VCaP (cell line): ENCODE results near the gene OSBPL3.

Source experiments
- H3K27ac ChIP-seq: fragments of 450-650 bp; 2 replicates; pipeline ENCODE4 v1.5.1; 2017
- TF ChIP-seq, protein P1 (sequence below): fragments of 450-650 bp; conservative IDR thresholded peaks from 2 replicates; pipeline ENCODE4 v1.5.1; 2017; ENCODE audit warnings: mild to moderate bottlenecking, moderate library complexity

Gene OSBPL3

DNA sequence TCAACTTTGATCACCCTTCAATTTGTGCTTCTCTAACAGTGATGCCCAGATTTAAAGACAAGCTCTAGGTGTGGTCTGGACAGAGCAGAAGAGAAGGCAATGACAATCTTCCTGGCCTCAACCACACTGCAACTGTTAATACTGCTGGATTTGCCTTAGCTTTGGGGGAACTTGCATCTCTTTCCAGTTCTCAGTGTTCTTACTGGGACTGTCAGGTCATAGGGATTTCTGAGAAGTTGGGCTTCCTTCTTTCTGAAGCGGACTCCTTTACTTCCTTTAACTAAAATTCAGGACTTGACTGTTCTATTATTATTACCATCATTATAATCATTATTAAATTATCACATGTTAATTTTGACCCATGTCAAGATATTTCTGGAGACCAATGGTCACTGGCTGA is 80.8 kb downstream of the OSBPL3 start:
- TF ChIP-seq, protein P1, sequence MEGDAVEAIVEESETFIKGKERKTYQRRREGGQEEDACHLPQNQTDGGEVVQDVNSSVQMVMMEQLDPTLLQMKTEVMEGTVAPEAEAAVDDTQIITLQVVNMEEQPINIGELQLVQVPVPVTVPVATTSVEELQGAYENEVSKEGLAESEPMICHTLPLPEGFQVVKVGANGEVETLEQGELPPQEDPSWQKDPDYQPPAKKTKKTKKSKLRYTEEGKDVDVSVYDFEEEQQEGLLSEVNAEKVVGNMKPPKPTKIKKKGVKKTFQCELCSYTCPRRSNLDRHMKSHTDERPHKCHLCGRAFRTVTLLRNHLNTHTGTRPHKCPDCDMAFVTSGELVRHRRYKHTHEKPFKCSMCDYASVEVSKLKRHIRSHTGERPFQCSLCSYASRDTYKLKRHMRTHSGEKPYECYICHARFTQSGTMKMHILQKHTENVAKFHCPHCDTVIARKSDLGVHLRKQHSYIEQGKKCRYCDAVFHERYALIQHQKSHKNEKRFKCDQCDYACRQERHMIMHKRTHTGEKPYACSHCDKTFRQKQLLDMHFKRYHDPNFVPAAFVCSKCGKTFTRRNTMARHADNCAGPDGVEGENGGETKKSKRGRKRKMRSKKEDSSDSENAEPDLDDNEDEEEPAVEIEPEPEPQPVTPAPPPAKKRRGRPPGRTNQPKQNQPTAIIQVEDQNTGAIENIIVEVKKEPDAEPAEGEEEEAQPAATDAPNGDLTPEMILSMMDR: no peak
- no peak overlapping the region for H3K27ac ChIP-seq

DNA sequence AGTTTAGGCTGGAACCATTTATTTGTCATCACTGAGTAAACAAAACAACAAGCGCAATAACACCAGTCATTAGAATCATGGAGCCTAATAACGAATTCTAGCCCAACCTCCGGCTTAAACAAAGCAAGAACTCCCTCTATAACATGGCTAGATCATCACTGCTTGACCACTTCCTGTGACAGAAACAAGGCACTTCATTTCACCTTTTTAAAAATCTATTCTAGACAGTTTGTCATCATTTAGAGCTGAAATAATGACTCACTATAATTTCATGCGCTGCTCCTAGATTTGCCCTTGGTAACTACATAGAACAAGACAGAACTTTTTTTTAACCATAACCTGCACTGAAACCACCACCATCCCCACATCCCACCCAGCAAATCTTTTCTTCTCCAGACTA is 81.3 kb downstream of the OSBPL3 start:
- H3K27ac ChIP-seq: no peak overlapping the region
- TF ChIP-seq, protein P1: no peak

DNA sequence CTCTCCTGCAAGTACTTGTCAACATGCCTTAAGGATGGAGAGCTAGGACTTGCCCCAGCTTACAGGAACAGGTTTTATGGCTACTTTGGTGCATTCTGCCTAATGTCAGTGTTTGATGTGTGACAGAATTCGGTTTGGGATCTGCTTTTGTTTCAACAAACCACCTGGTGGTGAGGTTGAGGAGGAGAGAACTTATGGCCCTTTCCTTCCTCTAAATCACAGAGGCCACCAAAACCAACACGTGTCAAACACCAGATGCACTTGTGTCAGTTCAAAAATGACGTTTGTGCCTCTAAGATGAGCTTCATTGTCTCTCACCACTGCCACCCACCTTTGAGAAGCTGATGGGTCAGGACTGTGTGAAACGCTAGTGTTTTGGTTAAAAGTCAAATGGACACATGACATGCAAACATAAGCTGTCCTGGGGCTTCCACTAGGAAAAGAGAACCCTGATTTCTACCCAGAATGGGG is 83.9 kb downstream of the OSBPL3 start:
- TF ChIP-seq, protein P1: no peak
- H3K27ac ChIP-seq: no peak overlapping the region

DNA sequence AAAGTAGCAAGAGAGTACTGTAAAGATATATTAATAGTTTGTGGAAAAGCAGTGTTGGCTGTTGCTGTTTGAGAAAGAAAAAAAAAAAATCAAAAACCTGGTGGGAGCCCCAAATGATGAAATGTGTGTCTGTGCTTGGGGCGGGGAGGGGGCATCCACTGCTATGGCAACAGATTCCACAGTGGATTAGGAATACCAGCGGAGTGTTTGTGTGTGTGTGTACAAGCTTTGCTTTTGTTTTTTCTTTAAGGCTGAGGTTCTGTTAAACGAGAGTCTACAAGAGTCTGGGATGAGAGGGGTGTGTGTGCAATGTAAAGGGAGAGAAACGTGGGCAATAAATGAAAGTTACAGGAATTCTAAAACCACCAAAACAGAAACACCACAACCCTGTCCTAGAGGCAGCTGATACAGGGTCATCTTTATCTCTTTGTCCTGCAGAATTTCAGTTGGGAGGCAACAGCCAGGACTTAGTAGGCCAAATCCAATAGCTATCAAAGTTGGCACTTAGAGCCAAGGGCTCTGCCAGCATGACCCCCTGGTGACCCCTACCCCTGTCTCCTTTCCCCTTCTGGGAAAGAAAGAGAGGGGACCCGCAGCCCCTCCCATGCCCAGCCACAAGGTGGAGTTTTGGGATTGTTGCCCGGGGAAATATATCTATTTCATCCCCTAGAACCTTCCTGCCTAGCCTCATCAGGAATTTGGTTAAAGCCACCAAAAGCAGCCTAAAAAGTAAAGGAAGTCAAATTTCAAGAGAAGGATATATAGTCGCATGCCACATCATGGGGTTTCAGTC is 85.4 kb downstream of the OSBPL3 start:
- TF ChIP-seq, protein P1: peak; percentile 31; the same call in 1 of the 2 replicates
- H3K27ac ChIP-seq: no peak overlapping the region

DNA sequence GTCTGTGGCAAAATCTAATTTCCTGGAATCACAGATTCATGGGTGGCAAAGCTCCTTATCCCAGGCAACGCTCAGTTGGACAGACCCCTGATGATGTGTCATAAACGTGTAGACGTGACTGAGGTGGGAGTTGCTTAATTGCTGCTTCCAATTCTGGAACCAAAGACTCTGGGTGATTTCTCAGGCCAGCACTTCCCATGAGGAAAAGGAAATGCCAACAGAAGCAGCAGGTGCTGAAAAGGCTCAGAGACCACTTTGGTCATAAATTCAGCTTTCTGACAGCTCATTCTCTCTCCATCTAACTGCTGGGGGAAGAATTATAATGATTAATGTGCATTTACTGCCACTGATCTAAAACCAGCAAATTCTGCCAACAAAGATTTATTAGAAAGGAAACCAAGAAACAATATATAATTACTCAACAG is 88.7 kb downstream of the OSBPL3 start:
- TF ChIP-seq, protein P1: no peak
- no peak overlapping the region for H3K27ac ChIP-seq

GRCh38 chr7:24889611-24890010 is 90.4 kb downstream of the OSBPL3 start:
- H3K27ac ChIP-seq: no peak overlapping the region
- TF ChIP-seq, protein P1: no peak

DNA sequence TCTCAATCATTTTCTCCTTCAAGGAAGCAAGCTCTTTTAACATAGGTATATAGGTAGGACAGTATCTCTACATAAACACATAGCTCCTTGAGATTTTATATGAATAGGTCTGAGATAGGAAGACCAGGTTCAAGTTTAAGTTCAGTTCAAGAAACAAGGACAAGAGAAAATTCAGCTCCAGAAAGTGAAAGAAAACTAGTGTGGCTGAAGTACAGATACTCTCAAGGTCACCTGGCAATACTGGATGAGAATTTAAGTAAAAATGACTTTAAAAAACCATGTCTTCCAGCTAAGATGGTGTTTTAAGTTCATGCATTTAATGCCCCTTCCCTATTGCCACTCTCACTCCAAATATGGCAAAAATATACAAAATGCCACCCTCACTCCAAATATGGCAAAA is 91.3 kb downstream of the OSBPL3 start:
- H3K27ac ChIP-seq: no peak overlapping the region
- TF ChIP-seq, protein P1: no peak
